ENCODE measurements around the gene RAPGEF2. TPM values are rescaled to one million over a fixed set of nuclear protein-coding genes. Genes with fewer than 3 reads are reported as not detected.

RAPGEF2 gene
- total RNA-seq, 1 donor from 2014 or later, result 38.9 TPM

- TF ChIP-seq CTCF (conservative IDR thresholded peaks at IDR 0.05; ENCODE audit: low read depth, low read length), result no peak
- H3K4me3 ChIP-seq (ENCODE audit: low read depth, low read length), result no peak overlapping the region
- no peak for DNase-seq (ENCODE audit: low read depth)
These were observed 216.1 kb downstream of the RAPGEF2 start for GRCh38 chr4:159319027-159319426.

- DNase-seq (ENCODE audit: low read depth), result no peak
- TF ChIP-seq CTCF (conservative IDR thresholded peaks at IDR 0.05; ENCODE audit: low read depth, low read length), result no peak
- H3K4me3 ChIP-seq (ENCODE audit: low read depth, low read length), result no peak overlapping the region
These were observed 223.6 kb downstream of the RAPGEF2 start for GRCh38 chr4:159326480-159326879.

GRCh38 chr4:159328766-159329165 lies 225.9 kb downstream of the RAPGEF2 start:
- no peak overlapping the region for H3K4me3 ChIP-seq (ENCODE audit: low read depth, low read length)
- no peak for DNase-seq (ENCODE audit: low read depth)
- TF ChIP-seq CTCF (conservative IDR thresholded peaks at IDR 0.05; ENCODE audit: low read depth, low read length), result no peak

- no peak for TF ChIP-seq CTCF (conservative IDR thresholded peaks at IDR 0.05; ENCODE audit: low read depth, low read length)
- H3K4me3 ChIP-seq (ENCODE audit: low read depth, low read length), result no peak overlapping the region
These were observed 231.6 kb downstream of the RAPGEF2 start for GRCh38 chr4:159334461-159334860.

GRCh38 chr4:159337041-159337440 lies 234.2 kb downstream of the RAPGEF2 start:
- no peak for DNase-seq (ENCODE audit: low read depth)
- no peak overlapping the region for H3K4me3 ChIP-seq (ENCODE audit: low read depth, low read length)
- no peak for TF ChIP-seq CTCF (conservative IDR thresholded peaks at IDR 0.05; ENCODE audit: low read depth, low read length)

More at GRCh38 chr4:159334461-159334860, 231.6 kb downstream of the RAPGEF2 start:
- DNase-seq (ENCODE audit: low read depth), result no peak

GRCh38 chr4:159341522-159341921 lies 238.6 kb downstream of the RAPGEF2 start:
- no peak for DNase-seq (ENCODE audit: low read depth)
- H3K4me3 ChIP-seq (ENCODE audit: low read depth, low read length), result no peak overlapping the region
- no peak for TF ChIP-seq CTCF (conservative IDR thresholded peaks at IDR 0.05; ENCODE audit: low read depth, low read length)

- H3K4me3 ChIP-seq (ENCODE audit: low read depth, low read length), result no peak overlapping the region
- no peak for TF ChIP-seq CTCF (conservative IDR thresholded peaks at IDR 0.05; ENCODE audit: low read depth, low read length)
- no peak for DNase-seq (ENCODE audit: low read depth)
These were observed 239.5 kb downstream of the RAPGEF2 start for GRCh38 chr4:159342374-159342773.

All from epithelial cell of proximal tubule (primary cell).